Measurements from ENCODE around the gene WAC.

- TF ChIP-seq TCF7 (IDR thresholded peaks at IDR 0.05; ENCODE audit: borderline replicate concordance) (no peak), CTCF (IDR thresholded peaks at IDR 0.05 in 2 of 3, conservative IDR thresholded peaks at IDR 0.05 in 1 of 3; ENCODE audit: control insufficient read depth in 2 of 3, extremely low read depth in 1 of 3, insufficient read depth in 1 of 3, low read depth in 3 of 3, low read length in 3 of 3) (no peak), TAF1 (IDR thresholded peaks at IDR 0.05; ENCODE audit: borderline replicate concordance, low read depth, low read length) (no peak), REST (IDR thresholded peaks at IDR 0.05; ENCODE audit: low read depth, low read length) (no peak), E2F4 (IDR thresholded peaks at IDR 0.05; ENCODE audit: low read depth, low read length) (no peak)
Measured at GRCh38 chr10:28548781-28549498, 16.0 kb downstream of the WAC start.
